Left ventricle myocardium superior (tissue), 1 donor: ENCODE results near the gene NMUR1. TPM values are rescaled to one million over a fixed set of nuclear protein-coding genes. Genes with fewer than 3 reads are reported as not detected.
A peak's percentile ranks its signal among the peaks of the same experiment; 100 is the strongest.
"Not testable (repeated sequence)": the region's sequence is repeated elsewhere in the genome, so short reads cannot be mapped to it uniquely, and the experiment has no call there.

Source experiments
- ATAC-seq: fragments of 200-7000 bp; cut with Tn5 transposase; one replicate; pipeline ENCODE4 v1.9.1; 2020; ENCODE audit warnings: mild to moderate bottlenecking, moderate library complexity
- DNase-seq: peaks from one replicate; pipeline ENCODE4 v3.0.0-alpha.2; 2020
- intact Hi-C: fragments of 100-400 bp; cut with micrococcal nuclease; formaldehyde crosslinking; loops from one replicate; pipeline ENCODE4 v1.11.0; 2022
- long read RNA-seq: library from polyadenylated mRNA; unstranded; transcript quantifications from one replicate; pipeline ENCODE4 v2.0.0, GENCODE V29; 2021
- total RNA-seq: library from RNA; stranded (reverse); fragmentation: NEBNext Ultra II Directional; extraction: Animal tissue kit (Norgen Biotek cat#: 25700); gene quantifications from one replicate; pipeline ENCODE4 v1.2.1, GENCODE V29; 2021
- donor health status: DM: no; HTN: yes; CAD: no; lungs with severe emphysema.

Gene NMUR1
- total RNA-seq = not detected
- long read RNA-seq = 0 reads

- DNase-seq (peak; percentile 85), ATAC-seq (peak; percentile 86)
- intact Hi-C loops = no loop called here
Measured at GRCh38 chr2:231530099-231531011, at the start of gene NMUR1. TSS of gene NMUR1 (minus strand) at chr2:231530445. CDS start at chr2:231530361, 84 bp downstream.

- intact Hi-C loops = no loop called here
- DNase-seq (no peak), ATAC-seq (no peak)
Measured at GRCh38 chr2:231579560-231579959, 49.3 kb upstream of the NMUR1 start.

GRCh38 chr2:231578655-231579054, 48.4 kb upstream of the NMUR1 start:
- DNase-seq, ATAC-seq, intact Hi-C loops: not testable (repeated sequence)

GRCh38 chr2:231576465-231576864, 46.2 kb upstream of the NMUR1 start:
- intact Hi-C loops = no loop called here
- DNase-seq (no peak), ATAC-seq (no peak)

- intact Hi-C loops = no loop called here
- no peak for DNase-seq
- ATAC-seq = no peak
Measured at GRCh38 chr2:231575612-231576256, 45.5 kb upstream of the NMUR1 start.

GRCh38 chr2:231573698-231574421, 43.6 kb upstream of the NMUR1 start:
- intact Hi-C loops = no loop called here
- ATAC-seq (no peak), DNase-seq (no peak)

- DNase-seq (no peak), ATAC-seq (no peak)
- intact Hi-C loops = no loop called here
Measured at GRCh38 chr2:231573096-231573495, 42.9 kb upstream of the NMUR1 start.

GRCh38 chr2:231571661-231572191, 41.5 kb upstream of the NMUR1 start:
- no peak for ATAC-seq
- no peak for DNase-seq
- intact Hi-C loops = no loop called here

GRCh38 chr2:231570915-231571314, 40.7 kb upstream of the NMUR1 start:
- ATAC-seq, DNase-seq, intact Hi-C loops: not testable (repeated sequence)

GRCh38 chr2:231568785-231569435, 38.7 kb upstream of the NMUR1 start:
- DNase-seq (no peak), ATAC-seq (no peak)
- intact Hi-C loops = no loop called here

- ATAC-seq (no peak), DNase-seq (no peak)
- intact Hi-C loops = no loop called here
Measured at GRCh38 chr2:231568098-231568784, 38.0 kb upstream of the NMUR1 start.

GRCh38 chr2:231567159-231567558, 36.9 kb upstream of the NMUR1 start:
- intact Hi-C loops = no loop called here
- ATAC-seq (no peak), DNase-seq (no peak)

GRCh38 chr2:231565887-231566594, 35.8 kb upstream of the NMUR1 start:
- intact Hi-C loops = no loop called here
- DNase-seq = no peak
- no peak for ATAC-seq

GRCh38 chr2:231563378-231563961, 33.2 kb upstream of the NMUR1 start:
- intact Hi-C loops = no loop called here

GRCh38 chr2:231557571-231558217, 27.4 kb upstream of the NMUR1 start:
- DNase-seq = peak; percentile 77
- intact Hi-C loops = no loop called here
- ATAC-seq = peak; percentile 93

More at GRCh38 chr2:231563378-231563961, 33.2 kb upstream of the NMUR1 start:
- peak; percentile 52 for DNase-seq
- ATAC-seq = peak; percentile 87

GRCh38 chr2:231556981-231557380, 26.7 kb upstream of the NMUR1 start:
- ATAC-seq (no peak), DNase-seq (no peak)
- intact Hi-C loops = no loop called here

- DNase-seq, ATAC-seq, intact Hi-C loops: not testable (repeated sequence)
Measured at GRCh38 chr2:231556496-231556895, 26.3 kb upstream of the NMUR1 start.
